Gastroesophageal sphincter (tissue), 4 donors: ENCODE data around the gene MYBPH. TPM values are rescaled to one million over a fixed set of nuclear protein-coding genes. Genes with fewer than 3 reads are reported as not detected.

ENCODE experiments used
- ATAC-seq: fragments of 150-250 bp; one replicate; pipeline ENCODE4 v1.9.1; 2016; ENCODE audit warnings: mild to moderate bottlenecking, moderate library complexity
- H3K27ac ChIP-seq, 4 donors: fragments of 200-600 bp; sonication (generic) in 3 of 4; 1 replicate in 3 of 4; 2 replicates in 1 of 4; pipeline ENCODE4 v1.5.1; 2016 to 2019
- H3K27me3 ChIP-seq: fragments of 200-600 bp; sonication (generic); one replicate; pipeline ENCODE4 v1.5.1; 2019
- H3K36me3 ChIP-seq, 2 donors: fragments of 200-600 bp; sonication (generic); one replicate each; pipeline ENCODE4 v1.5.1; 2019; ENCODE audit warnings: control low read depth in 1 of 2
- H3K4me1 ChIP-seq, 3 donors: fragments of 200-600 bp; sonication (generic); 1 replicate in 2 of 3; 2 replicates in 1 of 3; pipeline ENCODE4 v1.5.1; 2016 to 2019; ENCODE audit warnings: control low read depth in 2 of 3
- H3K4me3 ChIP-seq, 2 donors: fragments of 200-600 bp; sonication (generic); one replicate each; pipeline ENCODE4 v1.5.1; 2019; ENCODE audit warnings: mild to moderate bottlenecking in 1 of 2, moderate library complexity in 1 of 2
- H3K9me3 ChIP-seq, 3 donors: fragments of 200-600 bp; sonication (generic); one replicate each; pipeline ENCODE4 v1.5.1; 2017 to 2019; ENCODE audit warnings: control low read depth in 2 of 3
- EP300 ChIP-seq: sonication (generic); formaldehyde crosslinking; IDR thresholded peaks from one replicate; pipeline ENCODE4 v1.6.1; 2017; ENCODE audit warnings: antibody characterized with exemption, mild to moderate bottlenecking
- POLR2A ChIP-seq, 2 donors: fragments of 450-650 bp; IDR thresholded peaks; one replicate each; pipeline ENCODE4 v1.6.1; 2017; ENCODE audit warnings: antibody characterized with exemption in 2 of 2, mild to moderate bottlenecking in 2 of 2, moderate library complexity in 1 of 2
- POLR2AphosphoS5 ChIP-seq: sonication (generic); formaldehyde crosslinking; IDR thresholded peaks from one replicate; pipeline ENCODE4 v1.6.1; 2017; ENCODE audit warnings: antibody characterized with exemption
- WGBS, 2 donors: methylation state at CpG; one replicate each; pipeline ENCODE4 v1.1.5; 2018; ENCODE audit warnings: low coverage in 1 of 2; 5-methylcytosine and 5-hydroxymethylcytosine counted together
- total RNA-seq, 4 donors: library from RNA; depleted of rRNA; stranded (reverse); fragments of >200 nt; gene quantifications; one replicate each; pipeline ENCODE4 v1.1.0, GENCODE V29; 2016
- TF ChIP-seq, protein P1 (sequence below), 4 experiments: fragments of 200-600 bp in 2 of 4; fragments of 450-650 bp in 2 of 4; sonication (generic) in 1 of 4; IDR thresholded peaks; one replicate each; pipeline ENCODE4 v1.5.1; 2017 to 2019; ENCODE audit warnings: antibody characterized with exemption in 4 of 4, mild to moderate bottlenecking in 2 of 4, moderate library complexity in 2 of 4

Gene MYBPH
- total RNA-seq, 4 donors from 2014 or later: not detected

DNA sequence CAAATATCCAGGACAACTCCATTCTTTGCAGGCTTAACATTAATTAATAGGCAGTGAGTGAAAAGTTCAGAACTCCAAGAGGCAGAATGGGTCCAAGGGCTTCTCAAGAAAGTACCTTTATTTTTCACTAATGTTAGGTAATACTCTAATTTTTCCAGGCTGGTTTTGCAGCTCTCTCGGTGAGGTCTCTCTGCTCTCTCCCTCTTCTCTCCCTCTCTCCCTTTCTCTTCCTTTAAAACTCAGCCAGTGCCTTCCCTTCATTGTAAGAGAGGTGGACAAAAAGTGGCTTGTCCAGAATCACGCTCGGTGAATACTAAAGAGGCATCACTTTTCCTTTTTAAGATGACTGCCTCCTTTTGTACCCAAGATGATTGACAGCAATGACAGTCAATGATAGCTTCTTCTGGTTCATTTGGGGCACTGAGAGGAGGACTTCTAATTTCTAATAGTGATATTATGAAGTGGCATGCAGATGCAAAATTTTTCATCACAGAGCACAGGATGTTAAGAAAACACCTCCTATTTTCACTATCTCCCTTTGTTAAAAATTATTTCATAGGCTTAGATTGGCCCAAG is 12.2 kb upstream of the MYBPH start:
- Histone ChIP-seq H3K27ac (no peak overlapping the region), H3K4me3 (no peak overlapping the region), H3K36me3 (no peaks in the 10 kb centered on the region), H3K27me3 (no peaks in the 10 kb centered on the region), H3K4me1 (peaks cover 0 to 15% (median 0%) of the 10 kb centered on the region in 3 donors), H3K9me3 (no peaks in the 10 kb centered on the region)
- WGBS, 2 donors: 84 to 94% methylated on average over 3 of the region's 3 CpGs
- no peak for ATAC-seq
- no peak for TF ChIP-seq POLR2AphosphoS5
- no peak for TF ChIP-seq POLR2A (IDR thresholded peaks at IDR 0.05)
- no peak for TF ChIP-seq EP300
- TF ChIP-seq, protein P1, sequence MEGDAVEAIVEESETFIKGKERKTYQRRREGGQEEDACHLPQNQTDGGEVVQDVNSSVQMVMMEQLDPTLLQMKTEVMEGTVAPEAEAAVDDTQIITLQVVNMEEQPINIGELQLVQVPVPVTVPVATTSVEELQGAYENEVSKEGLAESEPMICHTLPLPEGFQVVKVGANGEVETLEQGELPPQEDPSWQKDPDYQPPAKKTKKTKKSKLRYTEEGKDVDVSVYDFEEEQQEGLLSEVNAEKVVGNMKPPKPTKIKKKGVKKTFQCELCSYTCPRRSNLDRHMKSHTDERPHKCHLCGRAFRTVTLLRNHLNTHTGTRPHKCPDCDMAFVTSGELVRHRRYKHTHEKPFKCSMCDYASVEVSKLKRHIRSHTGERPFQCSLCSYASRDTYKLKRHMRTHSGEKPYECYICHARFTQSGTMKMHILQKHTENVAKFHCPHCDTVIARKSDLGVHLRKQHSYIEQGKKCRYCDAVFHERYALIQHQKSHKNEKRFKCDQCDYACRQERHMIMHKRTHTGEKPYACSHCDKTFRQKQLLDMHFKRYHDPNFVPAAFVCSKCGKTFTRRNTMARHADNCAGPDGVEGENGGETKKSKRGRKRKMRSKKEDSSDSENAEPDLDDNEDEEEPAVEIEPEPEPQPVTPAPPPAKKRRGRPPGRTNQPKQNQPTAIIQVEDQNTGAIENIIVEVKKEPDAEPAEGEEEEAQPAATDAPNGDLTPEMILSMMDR (IDR thresholded peaks at IDR 0.05): no peak

DNA sequence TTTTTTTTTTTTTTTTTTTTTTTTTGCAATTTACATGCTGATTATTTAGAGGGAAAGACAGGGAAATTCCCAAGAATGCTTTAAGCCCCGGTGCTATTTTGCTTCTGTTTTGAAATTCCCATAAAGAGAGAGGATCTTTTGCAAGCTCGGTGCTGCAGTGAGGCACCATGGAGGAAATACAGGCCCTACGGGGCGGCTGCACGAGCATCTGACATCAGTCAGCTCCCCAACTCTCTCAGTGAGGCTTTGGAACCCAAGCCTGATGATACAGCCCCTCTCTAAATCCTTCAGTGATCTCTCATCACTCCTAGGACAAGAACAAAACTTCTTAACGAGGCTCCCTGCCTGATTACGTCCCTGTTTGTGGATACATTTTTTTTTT is 11.7 kb upstream of the MYBPH start:
- H3K9me3 ChIP-seq: no peaks in the 10 kb centered on the region
- H3K4me3 ChIP-seq: no peak overlapping the region
- no peaks in the 10 kb centered on the region for H3K27me3 ChIP-seq
- no peak for ATAC-seq
- TF ChIP-seq POLR2A (IDR thresholded peaks at IDR 0.05): no peak
- TF ChIP-seq POLR2AphosphoS5: no peak
- TF ChIP-seq, protein P1 (IDR thresholded peaks at IDR 0.05): no peak
- no peak for TF ChIP-seq EP300
- H3K36me3 ChIP-seq: no peaks in the 10 kb centered on the region
- no peak overlapping the region for H3K27ac ChIP-seq
- H3K4me1 ChIP-seq: peaks cover 0 to 15% (median 0%) of the 10 kb centered on the region in 3 donors
- 61 to 70% methylated on average over 4 of the region's 7 CpGs for WGBS, 2 donors

DNA sequence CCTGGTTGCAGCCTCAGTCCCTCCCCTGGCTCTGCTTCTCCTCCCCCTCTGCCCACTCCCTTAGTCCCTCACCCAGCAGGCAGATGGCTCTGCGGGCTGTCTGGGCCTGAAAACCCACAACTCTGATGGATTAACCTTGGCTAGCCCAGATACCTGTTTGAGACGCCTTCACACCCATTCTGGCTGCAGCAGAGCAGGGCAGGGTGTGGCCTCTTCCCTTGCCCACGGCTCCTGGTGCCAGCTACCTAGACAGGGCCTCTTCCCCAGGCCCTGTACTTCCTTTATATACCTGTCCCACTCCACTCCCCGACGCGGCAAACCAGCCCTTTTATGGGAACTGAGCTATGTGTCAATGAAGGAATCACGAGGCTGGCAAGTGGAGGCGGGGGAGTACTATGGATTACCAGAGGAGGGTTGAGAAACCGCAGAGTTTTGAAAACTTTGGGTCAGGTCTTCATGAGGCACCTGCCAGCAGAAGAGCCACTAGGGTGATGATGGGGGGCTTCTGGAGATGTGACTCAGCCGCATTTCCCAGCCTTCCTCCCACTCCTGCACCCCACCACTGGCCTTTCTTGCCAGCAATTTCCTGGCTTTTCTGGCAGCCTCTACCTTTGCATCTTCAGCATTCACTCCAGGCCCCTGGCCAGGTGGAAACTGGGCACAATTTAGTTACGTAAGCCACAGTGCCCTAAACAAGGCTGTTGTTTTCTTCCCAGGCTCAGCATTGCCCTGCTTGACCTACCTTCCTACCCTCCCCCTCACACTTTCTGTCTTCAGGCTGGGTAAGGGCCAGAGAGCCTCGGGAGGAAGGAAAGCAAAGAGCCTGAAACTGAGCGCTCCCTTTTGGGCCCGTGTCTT is 11.0 kb upstream of the MYBPH start, which contains the start of gene CHI3L1:
TSS of gene CHI3L1 (minus strand) at position 259 of the 858 bp plus-strand sequence. CDS start at position 178, 81 bp downstream.
- H3K9me3 ChIP-seq: no peaks in the 10 kb centered on the region
- WGBS, 2 donors: 53 to 64% methylated on average over 5 to 14 of the region's 14 CpGs
- no peaks in the 10 kb centered on the region for H3K27me3 ChIP-seq
- no peaks in the 10 kb centered on the region for H3K36me3 ChIP-seq
- ATAC-seq: no peak
- no peak within 1 kb of the TSS for H3K4me3 ChIP-seq
- no peak within 1 kb of the TSS for H3K27ac ChIP-seq
- TF ChIP-seq POLR2A (IDR thresholded peaks at IDR 0.05) (no peak), POLR2AphosphoS5 (no peak), EP300 (no peak)
- TF ChIP-seq, protein P1 (IDR thresholded peaks at IDR 0.05): no peak
- peaks cover 0 to 15% (median 0%) of the 10 kb centered on the region in 3 donors for H3K4me1 ChIP-seq

DNA sequence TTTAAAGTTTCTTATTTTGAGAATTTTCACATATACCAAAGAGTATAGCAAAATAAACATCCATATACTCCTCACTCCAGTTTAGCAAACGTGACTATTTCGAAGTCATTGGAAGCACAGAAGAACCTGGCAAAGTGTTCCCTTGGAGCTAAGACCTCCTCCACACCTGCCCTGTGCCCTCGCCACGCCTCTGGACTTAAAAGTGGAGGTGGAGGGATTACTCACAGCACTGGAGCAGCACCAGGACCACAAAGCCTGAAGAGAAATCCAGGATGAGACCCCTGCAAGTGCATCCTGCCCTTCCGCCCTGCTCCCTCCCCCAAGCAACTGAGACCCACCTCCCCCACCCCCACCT is 10.4 kb upstream of the MYBPH start:
- Histone ChIP-seq H3K27ac (no peak overlapping the region), H3K27me3 (no peaks in the 10 kb centered on the region), H3K4me1 (peaks cover 0 to 15% (median 0%) of the 10 kb centered on the region in 3 donors), H3K9me3 (no peaks in the 10 kb centered on the region), H3K36me3 (no peaks in the 10 kb centered on the region), H3K4me3 (no peak overlapping the region)
- TF ChIP-seq POLR2AphosphoS5 (no peak), EP300 (no peak), POLR2A (IDR thresholded peaks at IDR 0.05) (no peak)
- TF ChIP-seq, protein P1 (IDR thresholded peaks at IDR 0.05): no peak
- WGBS, 2 donors: 67 to 97% methylated on average over 1 to 3 of the region's 5 CpGs
- ATAC-seq: no peak

DNA sequence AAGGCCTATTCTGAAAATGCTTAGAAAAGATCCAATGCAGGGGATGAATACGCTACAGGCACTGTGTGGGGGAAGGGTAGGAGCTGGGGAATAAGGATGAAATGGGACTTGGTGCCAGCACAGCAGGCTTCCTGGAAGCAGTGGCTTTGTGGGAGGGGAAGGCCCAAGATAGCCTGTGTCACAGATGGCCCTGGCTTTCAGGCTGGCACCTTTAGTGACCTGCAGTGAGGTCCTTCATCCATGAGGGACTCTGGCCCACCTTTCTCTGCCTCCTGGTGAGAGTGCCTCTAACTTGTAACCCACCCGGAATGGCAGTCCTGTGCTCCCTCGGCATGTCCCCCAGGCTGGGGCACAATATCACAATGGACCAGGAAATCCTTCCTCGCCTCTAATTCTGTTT is 10.0 kb upstream of the MYBPH start:
- H3K27ac ChIP-seq: no peak overlapping the region
- H3K4me3 ChIP-seq: no peak overlapping the region
- peaks cover 0 to 15% (median 0%) of the 10 kb centered on the region in 3 donors for H3K4me1 ChIP-seq
- no peaks in the 10 kb centered on the region for H3K9me3 ChIP-seq
- H3K36me3 ChIP-seq: no peaks in the 10 kb centered on the region
- no peak for TF ChIP-seq POLR2A (IDR thresholded peaks at IDR 0.05)
- TF ChIP-seq EP300: no peak
- no peak for TF ChIP-seq POLR2AphosphoS5
- TF ChIP-seq, protein P1 (IDR thresholded peaks at IDR 0.05): no peak
- 83 to 100% methylated on average over 2 to 3 of the region's 4 CpGs for whole genome bisulfite sequencing, 2 donors
- no peak for ATAC-seq
- H3K27me3 ChIP-seq: no peaks in the 10 kb centered on the region
